Activated CD8-positive, alpha-beta memory T cell treated with anti-CD3 and anti-CD28 coated beads, Interleukin-2, amount 50 U/mL, for 1 hour (primary cell): Measurements from ENCODE around the gene NXF1.
"Not testable (repeated sequence)": the region's sequence is repeated elsewhere in the genome, so short reads cannot be mapped to it uniquely, and the experiment has no call there.

Experiments
- DNase-seq: peaks from one replicate; pipeline ENCODE4 v3.0.0-alpha.2; 2020; ENCODE audit errors: extremely low read depth

The NXF1 gene

GRCh38 chr11:62805076-62805892 lies at the start of gene NXF1:
NXF1 (minus strand) TSS chr11:62805440; CDS start chr11:62805356, 84 bp downstream.
- peak; percentile 90 for DNase-seq

- DNase-seq = no peak
These were observed 49.0 kb upstream of the NXF1 start for GRCh38 chr11:62854013-62854824.

GRCh38 chr11:62853279-62853965 lies 48.2 kb upstream of the NXF1 start:
- DNase-seq = no peak

- no peak for DNase-seq
These were observed 47.4 kb upstream of the NXF1 start for GRCh38 chr11:62852523-62853188.

- no peak for DNase-seq
These were observed 46.7 kb upstream of the NXF1 start for GRCh38 chr11:62851807-62852522.

- DNase-seq = no peak
These were observed 45.9 kb upstream of the NXF1 start for GRCh38 chr11:62850911-62851806.

GRCh38 chr11:62847767-62848314 lies 42.6 kb upstream of the NXF1 start:
- no peak for DNase-seq

GRCh38 chr11:62846177-62846576 lies 40.9 kb upstream of the NXF1 start:
- DNase-seq = no peak

GRCh38 chr11:62844154-62844553 lies 38.9 kb upstream of the NXF1 start:
- no peak for DNase-seq

- no peak for DNase-seq
These were observed 38.2 kb upstream of the NXF1 start for GRCh38 chr11:62843466-62843865.

- not testable (repeated sequence) for DNase-seq
These were observed 37.7 kb upstream of the NXF1 start for GRCh38 chr11:62842891-62843290.

- DNase-seq = no peak
These were observed 37.0 kb upstream of the NXF1 start for GRCh38 chr11:62842171-62842741.

GRCh38 chr11:62841361-62842170 lies 36.3 kb upstream of the NXF1 start:
- DNase-seq = peak; percentile 81

- peak; percentile 63 for DNase-seq
These were observed 35.6 kb upstream of the NXF1 start for GRCh38 chr11:62840721-62841360.

GRCh38 chr11:62839050-62839945 lies 34.1 kb upstream of the NXF1 start, which contains the start of gene WDR74:
WDR74 (minus strand) TSS chr11:62839590; CDS start chr11:62839570, 20 bp downstream.
- DNase-seq = peak; percentile 81

GRCh38 chr11:62835336-62835735 lies 30.1 kb upstream of the NXF1 start:
- DNase-seq = no peak
